Measurements from ENCODE around the gene NEGR1.

NEGR1 gene

GRCh38 chr1:71835442-71835813 lies 446.9 kb downstream of the NEGR1 start:
- DNase-seq: no peak

GRCh38 chr1:71834601-71835441 lies 447.5 kb downstream of the NEGR1 start:
- DNase-seq: peak; percentile 42

- DNase-seq: no peak
Observed at GRCh38 chr1:71831646-71832045, 450.7 kb downstream of the NEGR1 start.

GRCh38 chr1:71829346-71829745 lies 453.0 kb downstream of the NEGR1 start:
- no peak for DNase-seq

GRCh38 chr1:71828431-71829012 lies 453.8 kb downstream of the NEGR1 start:
- no peak for DNase-seq

GRCh38 chr1:71823708-71824305 lies 458.5 kb downstream of the NEGR1 start:
- no peak for DNase-seq

GRCh38 chr1:71817028-71817427 lies 465.3 kb downstream of the NEGR1 start:
- DNase-seq: no peak

- peak; percentile 95 for DNase-seq
Observed at GRCh38 chr1:71809085-71809484, 473.3 kb downstream of the NEGR1 start.

GRCh38 chr1:71804140-71804539 lies 478.2 kb downstream of the NEGR1 start:
- DNase-seq: no peak

GRCh38 chr1:71796006-71796405 lies 486.3 kb downstream of the NEGR1 start:
- DNase-seq: peak; percentile 86

- DNase-seq: no peak
Observed at GRCh38 chr1:71792264-71792663, 490.1 kb downstream of the NEGR1 start.

GRCh38 chr1:71788113-71788512 lies 494.2 kb downstream of the NEGR1 start:
- DNase-seq: no peak

- no peak for DNase-seq
Observed at GRCh38 chr1:71787699-71788098, 494.6 kb downstream of the NEGR1 start.

GRCh38 chr1:71786218-71786617 lies 496.1 kb downstream of the NEGR1 start:
- no peak for DNase-seq

GRCh38 chr1:71785450-71785849 lies 496.9 kb downstream of the NEGR1 start:
- no peak for DNase-seq

GRCh38 chr1:71785000-71785399 lies 497.3 kb downstream of the NEGR1 start:
- no peak for DNase-seq

- no peak for DNase-seq
Observed at GRCh38 chr1:71784241-71784640, 498.1 kb downstream of the NEGR1 start.

GRCh38 chr1:71783071-71783470 lies 499.3 kb downstream of the NEGR1 start:
- DNase-seq: no peak

GRCh38 chr1:71781450-71781849 lies 500.9 kb downstream of the NEGR1 start:
- no peak for DNase-seq

- DNase-seq: no peak
Observed at GRCh38 chr1:71780681-71781080, 501.7 kb downstream of the NEGR1 start.

- no peak for DNase-seq
Observed at GRCh38 chr1:71778940-71779339, 503.4 kb downstream of the NEGR1 start.

GRCh38 chr1:71777094-71777493 lies 505.2 kb downstream of the NEGR1 start:
- DNase-seq: no peak

GRCh38 chr1:71774705-71775104 lies 507.6 kb downstream of the NEGR1 start:
- no peak for DNase-seq

GRCh38 chr1:71770121-71770520 lies 512.2 kb downstream of the NEGR1 start:
- no peak for DNase-seq

All from NCI-H748 treated with DMSO at 0.1 percent for 48 hours (cell line).